ENCODE measurements around the gene CCDC154. TPM values are rescaled to one million over a fixed set of nuclear protein-coding genes. Genes with fewer than 3 reads are reported as not detected.
"Not testable (repeated sequence)": the region's sequence is repeated elsewhere in the genome, so short reads cannot be mapped to it uniquely, and the experiment has no call there.

Gene CCDC154
- total RNA-seq, 6 donors from 2014 or later, result 0.30 to 5.4 (median 2.9) TPM; not detected in 1

DNA sequence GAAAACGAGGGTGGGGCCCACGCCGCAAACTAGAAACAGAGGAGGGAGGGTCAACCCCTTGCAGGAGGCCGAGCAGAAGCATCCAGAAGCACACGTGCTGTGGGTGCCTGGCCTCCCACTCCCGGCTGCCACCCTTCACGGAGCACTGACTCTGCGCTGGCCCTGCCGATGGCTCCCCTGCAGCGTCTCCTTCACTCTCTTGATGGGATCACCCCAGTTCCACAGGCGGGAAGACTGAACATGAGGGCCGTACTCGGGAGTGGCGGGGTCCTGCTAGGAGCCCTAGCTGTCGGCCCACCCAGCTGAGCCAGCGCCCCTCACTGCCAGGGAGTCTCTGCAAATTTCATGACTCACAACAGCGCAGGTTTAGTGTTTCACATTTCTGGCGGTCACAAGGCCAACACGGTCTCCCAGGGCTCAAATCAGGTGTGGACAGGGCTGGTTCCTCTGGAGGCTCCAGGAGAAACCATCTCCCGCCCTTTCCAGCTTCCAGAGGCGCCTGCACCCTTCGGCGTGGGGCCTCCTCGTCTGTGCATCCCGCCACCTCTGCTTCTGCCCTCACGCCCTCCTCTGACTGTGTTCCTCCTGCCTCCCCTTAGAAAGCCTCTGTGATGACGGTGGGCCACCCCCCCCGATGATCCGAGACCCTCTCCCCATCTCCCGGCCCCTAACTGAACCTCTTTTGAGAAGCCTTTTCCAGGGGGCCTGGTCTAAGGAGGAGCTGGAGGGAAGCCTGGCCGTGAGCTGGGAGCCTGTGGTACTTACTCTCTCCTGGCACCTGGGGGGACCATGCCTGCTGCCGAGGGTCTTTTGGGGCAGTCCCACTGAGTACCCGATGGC, 42.4 kb upstream of the CCDC154 start:
- no peaks in the 10 kb centered on the region for H3K9me3 ChIP-seq
- 79 to 84% methylated on average over 18 to 32 of the region's 33 CpGs for WGBS, 2 donors
- no peak overlapping the region for H3K27ac ChIP-seq
- ATAC-seq (ENCODE audit: low FRiP score in 2 of 2), result peak in 1 of 2 donors; percentile 3
- TF ChIP-seq, protein P1, sequence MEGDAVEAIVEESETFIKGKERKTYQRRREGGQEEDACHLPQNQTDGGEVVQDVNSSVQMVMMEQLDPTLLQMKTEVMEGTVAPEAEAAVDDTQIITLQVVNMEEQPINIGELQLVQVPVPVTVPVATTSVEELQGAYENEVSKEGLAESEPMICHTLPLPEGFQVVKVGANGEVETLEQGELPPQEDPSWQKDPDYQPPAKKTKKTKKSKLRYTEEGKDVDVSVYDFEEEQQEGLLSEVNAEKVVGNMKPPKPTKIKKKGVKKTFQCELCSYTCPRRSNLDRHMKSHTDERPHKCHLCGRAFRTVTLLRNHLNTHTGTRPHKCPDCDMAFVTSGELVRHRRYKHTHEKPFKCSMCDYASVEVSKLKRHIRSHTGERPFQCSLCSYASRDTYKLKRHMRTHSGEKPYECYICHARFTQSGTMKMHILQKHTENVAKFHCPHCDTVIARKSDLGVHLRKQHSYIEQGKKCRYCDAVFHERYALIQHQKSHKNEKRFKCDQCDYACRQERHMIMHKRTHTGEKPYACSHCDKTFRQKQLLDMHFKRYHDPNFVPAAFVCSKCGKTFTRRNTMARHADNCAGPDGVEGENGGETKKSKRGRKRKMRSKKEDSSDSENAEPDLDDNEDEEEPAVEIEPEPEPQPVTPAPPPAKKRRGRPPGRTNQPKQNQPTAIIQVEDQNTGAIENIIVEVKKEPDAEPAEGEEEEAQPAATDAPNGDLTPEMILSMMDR (IDR thresholded peaks at IDR 0.05), result no peak
- TF ChIP-seq EP300 (IDR thresholded peaks at IDR 0.05), result no peak
- no peak for TF ChIP-seq POLR2AphosphoS5 (IDR thresholded peaks at IDR 0.05)
- no peak for TF ChIP-seq POLR2A (IDR thresholded peaks at IDR 0.05)
- no peak overlapping the region for H3K4me3 ChIP-seq
- no peak for DNase-seq
- H3K27me3 ChIP-seq, result no peaks in the 10 kb centered on the region
- H3K4me1 ChIP-seq, result no peaks in the 10 kb centered on the region
- no peaks in the 10 kb centered on the region for H3K36me3 ChIP-seq

- WGBS, 2 donors, result 90 to 91% methylated on average over 21 to 39 of the region's 40 CpGs
- Histone ChIP-seq H3K27ac (no peak overlapping the region), H3K4me1 (no peaks in the 10 kb centered on the region), H3K4me3 (no peak overlapping the region), H3K36me3 (no peaks in the 10 kb centered on the region), H3K9me3 (no peaks in the 10 kb centered on the region), H3K27me3 (no peaks in the 10 kb centered on the region)
- DNase-seq (peak in 1 of 2 donors; percentile 76), ATAC-seq (ENCODE audit: low FRiP score in 2 of 2) (no peak)
- TF ChIP-seq EP300 (IDR thresholded peaks at IDR 0.05), result no peak
- no peak for TF ChIP-seq POLR2A (IDR thresholded peaks at IDR 0.05)
- TF ChIP-seq, protein P1 (IDR thresholded peaks at IDR 0.05), result no peak
- no peak for TF ChIP-seq POLR2AphosphoS5 (IDR thresholded peaks at IDR 0.05)
These were observed 41.6 kb upstream of the CCDC154 start for GRCh38 chr16:1485847-1486496.

DNA sequence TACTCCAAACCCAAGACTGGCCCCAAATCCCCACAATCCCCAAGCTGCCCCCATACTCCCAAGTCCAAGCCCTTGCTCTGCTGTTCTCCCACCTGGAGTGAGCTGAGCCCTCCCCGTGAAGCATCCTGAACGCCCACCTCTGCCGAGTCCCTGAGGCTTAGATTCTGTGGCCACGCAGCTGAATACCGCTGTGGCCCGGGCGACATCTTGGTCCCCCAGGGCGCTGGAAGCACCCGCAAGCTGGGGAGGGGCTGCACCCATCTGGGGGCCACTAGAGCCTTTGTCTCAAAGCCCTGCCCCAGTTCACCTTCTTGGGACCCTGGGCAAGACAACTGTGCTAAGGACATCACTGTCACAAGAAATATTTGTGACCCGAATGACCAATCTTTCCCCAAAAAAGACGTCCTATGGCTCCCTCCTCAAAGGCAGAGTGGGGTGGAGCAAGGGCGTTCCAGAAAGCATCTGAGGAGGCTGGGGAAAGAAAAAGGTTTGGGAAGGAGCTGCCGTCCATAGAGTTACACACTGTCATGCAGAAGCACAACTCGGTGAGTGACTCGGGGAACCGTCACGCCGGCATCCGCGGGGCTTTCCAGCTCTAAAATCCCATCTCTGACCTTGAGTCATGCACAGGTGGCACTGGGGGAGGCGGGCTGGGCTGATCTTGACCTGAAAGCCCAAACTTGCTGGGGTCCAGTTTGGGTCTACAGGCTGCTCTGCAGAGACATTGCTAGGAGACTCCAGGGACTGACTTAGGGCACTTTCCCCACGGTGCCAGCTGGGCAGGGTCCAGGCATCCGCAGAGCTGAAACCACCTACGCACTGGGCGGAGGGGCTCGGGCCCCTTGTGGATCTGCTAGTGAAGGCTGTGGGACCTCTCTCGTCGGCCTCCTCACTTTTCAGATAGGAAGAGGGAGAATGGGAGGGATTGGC, 37.8 kb upstream of the CCDC154 start:
- Histone ChIP-seq H3K27ac (no peak overlapping the region), H3K4me1 (no peaks in the 10 kb centered on the region), H3K36me3 (no peaks in the 10 kb centered on the region), H3K27me3 (no peaks in the 10 kb centered on the region), H3K9me3 (no peaks in the 10 kb centered on the region), H3K4me3 (no peak overlapping the region)
- DNase-seq (no peak), ATAC-seq (ENCODE audit: low FRiP score in 2 of 2) (no peak)
- 80 to 83% methylated on average over 20 to 28 of the region's 28 CpGs for WGBS, 2 donors
- no peak for TF ChIP-seq POLR2A (IDR thresholded peaks at IDR 0.05)
- no peak for TF ChIP-seq EP300 (IDR thresholded peaks at IDR 0.05)
- TF ChIP-seq POLR2AphosphoS5 (IDR thresholded peaks at IDR 0.05), result no peak
- TF ChIP-seq, protein P1 (IDR thresholded peaks at IDR 0.05), result no peak

- not testable (repeated sequence) for H3K27me3 ChIP-seq; H3K4me3 ChIP-seq; DNase-seq; H3K36me3 ChIP-seq; ATAC-seq (ENCODE audit: low FRiP score in 2 of 2); H3K9me3 ChIP-seq; H3K27ac ChIP-seq
- H3K4me1 ChIP-seq, result peaks cover 9 to 15% (median 11%) of the 10 kb centered on the region in 4 donors
- 92 to 95% methylated on average over 9 of the region's 9 CpGs for WGBS, 2 donors
These were observed 34.6 kb upstream of the CCDC154 start for GRCh38 chr16:1478937-1479336.

- no peak for DNase-seq
- no peaks in the 10 kb centered on the region for H3K36me3 ChIP-seq
- H3K27ac ChIP-seq, result no peak overlapping the region
- ATAC-seq (ENCODE audit: low FRiP score in 2 of 2), result no peak
- H3K4me1 ChIP-seq, result peaks cover 15 to 34% (median 17%) of the 10 kb centered on the region in 4 donors
- H3K4me3 ChIP-seq, result no peak overlapping the region
- H3K9me3 ChIP-seq, result no peaks in the 10 kb centered on the region
- TF ChIP-seq POLR2AphosphoS5 (IDR thresholded peaks at IDR 0.05), result no peak
- 86 to 94% methylated on average over 10 of the region's 10 CpGs for WGBS, 2 donors
- H3K27me3 ChIP-seq, result no peaks in the 10 kb centered on the region
These were observed 32.7 kb upstream of the CCDC154 start for GRCh38 chr16:1477033-1477432.
